ENCODE measurements around the gene HLA-DPB1.

HLA-DPB1 gene

DNA sequence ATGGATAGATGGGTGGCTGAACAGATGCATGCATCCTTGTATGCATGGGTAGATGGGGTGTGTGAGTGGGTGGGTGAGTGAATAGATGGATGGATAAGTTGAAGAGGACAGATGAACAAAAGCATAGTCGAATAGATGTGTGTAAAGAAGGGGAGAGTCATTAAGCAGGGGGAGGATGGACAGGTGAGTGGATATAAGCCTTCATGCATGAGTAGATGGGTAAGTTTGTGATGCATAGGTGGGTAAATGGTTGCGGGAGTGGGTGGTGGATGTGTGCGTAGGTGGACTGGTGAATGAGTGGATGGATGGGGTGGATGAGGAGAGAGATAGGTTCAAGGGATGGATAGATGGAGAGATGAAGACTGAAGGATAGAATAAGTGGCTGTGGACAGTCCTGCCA lies 29.6 kb downstream of the HLA-DPB1 start:
- DNase-seq = no peak

DNA sequence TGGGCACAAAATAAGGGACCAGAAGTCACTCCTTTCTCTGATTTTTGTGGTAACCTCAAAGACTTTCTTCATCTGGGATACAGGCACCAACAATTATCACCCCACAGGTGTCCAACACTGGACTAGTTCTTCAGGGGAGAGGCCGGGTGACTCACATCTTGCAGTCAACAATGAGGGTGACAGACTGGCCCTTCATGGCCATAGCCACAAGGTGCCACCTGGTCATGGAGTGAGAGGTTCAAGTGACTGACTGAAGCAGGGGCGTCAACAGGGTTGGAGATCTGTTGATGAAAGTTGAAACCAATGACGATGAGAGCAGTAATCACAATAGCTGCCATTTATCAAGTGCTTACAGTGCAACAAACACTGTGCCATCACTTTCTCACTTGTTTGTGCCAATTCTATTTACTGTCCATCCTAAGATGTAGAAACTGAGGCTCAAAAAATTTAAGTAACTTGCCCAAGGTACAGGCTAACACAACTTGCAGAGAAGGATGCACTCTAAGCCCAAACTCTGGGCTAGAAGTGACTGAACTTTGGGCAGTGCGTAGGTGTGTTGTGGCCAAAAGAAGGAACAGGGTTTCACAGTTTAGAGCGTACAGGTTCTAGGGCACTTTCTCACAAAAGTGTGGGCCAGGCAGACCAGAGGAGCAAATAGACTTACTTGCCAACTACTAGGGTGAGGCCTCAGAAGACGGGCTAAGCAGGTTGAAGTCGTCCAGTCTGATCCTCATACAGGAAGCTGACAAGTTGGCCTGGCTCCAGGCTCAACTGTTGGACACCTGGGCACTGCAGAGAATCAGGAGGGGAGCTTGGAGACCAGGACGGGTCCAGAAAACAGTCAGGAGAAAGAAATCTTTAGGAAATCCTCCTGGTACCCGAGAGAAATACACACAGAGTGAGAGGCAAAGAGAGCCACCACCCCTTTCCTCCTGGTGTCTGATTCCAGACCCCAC lies 30.4 kb downstream of the HLA-DPB1 start:
- no peak for DNase-seq

DNA sequence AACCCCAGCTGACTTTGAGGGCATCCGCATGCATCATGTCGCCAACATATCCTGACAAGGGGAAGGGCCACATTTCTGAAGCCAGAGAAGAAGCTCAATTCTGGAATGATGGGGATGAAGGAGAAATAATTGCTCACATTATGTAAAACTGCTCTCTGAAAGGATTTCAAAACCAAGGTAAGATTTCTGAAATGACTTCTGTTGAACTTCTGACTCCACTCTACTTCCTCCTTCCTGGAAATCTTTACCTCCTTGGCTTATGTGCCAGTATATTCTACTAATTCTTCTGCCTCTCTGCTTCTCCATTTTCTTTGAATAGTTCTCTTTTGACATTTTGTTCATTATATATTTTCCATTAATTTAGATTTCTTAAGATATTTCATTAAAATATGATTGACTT lies 31.9 kb downstream of the HLA-DPB1 start:
- DNase-seq = no peak

DNA sequence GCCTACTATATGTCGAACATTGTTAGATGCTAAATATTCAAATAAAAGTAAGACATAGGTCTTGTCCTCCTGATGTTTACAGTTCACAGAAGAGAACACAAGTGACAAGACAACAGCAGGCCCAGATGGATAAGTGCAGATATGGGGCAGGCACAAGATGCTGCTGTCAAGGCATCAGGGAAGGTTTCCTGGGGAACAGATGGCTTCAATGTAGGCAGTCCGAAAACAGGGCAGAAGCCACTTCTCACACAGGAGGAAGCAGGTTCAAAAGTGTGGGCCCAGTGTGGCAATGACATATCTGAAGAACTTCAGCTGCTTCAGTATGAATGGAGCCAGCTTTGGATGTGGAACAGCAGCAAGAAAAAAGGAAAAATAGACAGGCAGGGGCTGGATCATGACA lies 32.5 kb downstream of the HLA-DPB1 start:
- DNase-seq = no peak

DNA sequence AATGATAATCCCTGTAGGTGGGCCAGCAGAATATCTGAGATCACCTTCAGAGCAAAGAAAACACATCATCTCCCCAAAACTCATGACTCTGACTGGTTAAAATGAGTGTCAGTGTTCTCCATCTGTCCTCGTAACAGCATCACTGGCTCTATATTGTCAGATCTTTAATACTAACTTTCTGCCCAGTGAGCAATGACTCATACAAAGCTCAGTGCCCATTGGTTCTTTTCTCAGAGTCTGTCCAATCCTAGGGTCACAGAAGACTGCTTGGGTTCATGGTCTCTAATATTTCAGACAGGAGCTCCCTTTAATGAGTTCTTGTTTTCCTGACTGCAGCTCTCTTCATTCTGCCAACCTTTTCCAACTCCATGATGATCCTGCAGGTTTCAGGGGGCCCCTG lies 36.4 kb downstream of the HLA-DPB1 start:
- peak; percentile 43 for DNase-seq

DNA sequence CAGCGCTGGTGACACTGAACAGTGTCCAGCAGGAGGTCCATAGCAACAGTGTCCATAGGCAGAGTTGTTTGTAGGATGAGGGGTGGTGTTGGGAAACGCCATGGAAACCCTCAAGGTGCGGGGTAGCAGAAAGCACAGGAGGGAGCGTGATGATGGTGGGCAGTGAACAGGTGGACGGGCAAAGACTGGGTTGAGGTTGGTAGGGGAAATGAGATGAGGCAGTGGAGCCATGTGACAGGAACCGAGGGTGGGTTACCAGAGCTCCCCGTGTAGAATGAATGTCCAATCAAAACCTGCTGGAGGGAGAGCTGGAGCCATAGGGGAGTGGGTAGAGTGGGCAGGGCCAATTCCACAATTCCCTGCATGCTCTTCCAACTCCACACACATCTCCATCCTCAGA lies 38.0 kb downstream of the HLA-DPB1 start:
- DNase-seq = no peak

DNA sequence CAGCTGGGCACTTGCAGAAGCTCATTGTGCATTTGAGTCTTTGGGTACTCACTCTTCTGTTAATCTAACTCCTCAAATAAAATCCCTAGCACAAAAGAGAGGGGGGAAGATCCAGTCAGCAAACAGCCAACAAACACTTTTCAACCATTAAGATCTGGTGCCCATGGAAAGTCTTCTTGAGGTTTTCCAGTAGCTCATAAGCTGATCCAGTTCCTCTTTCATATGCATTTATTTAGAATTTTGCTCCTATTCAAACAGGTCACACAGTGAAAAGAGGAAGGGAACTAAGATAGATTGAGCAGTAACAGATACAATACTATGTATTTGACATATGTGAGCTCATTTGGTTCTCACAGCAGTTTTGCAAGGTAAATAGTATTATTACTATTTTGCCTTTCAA lies 38.6 kb downstream of the HLA-DPB1 start:
- DNase-seq = no peak

DNA sequence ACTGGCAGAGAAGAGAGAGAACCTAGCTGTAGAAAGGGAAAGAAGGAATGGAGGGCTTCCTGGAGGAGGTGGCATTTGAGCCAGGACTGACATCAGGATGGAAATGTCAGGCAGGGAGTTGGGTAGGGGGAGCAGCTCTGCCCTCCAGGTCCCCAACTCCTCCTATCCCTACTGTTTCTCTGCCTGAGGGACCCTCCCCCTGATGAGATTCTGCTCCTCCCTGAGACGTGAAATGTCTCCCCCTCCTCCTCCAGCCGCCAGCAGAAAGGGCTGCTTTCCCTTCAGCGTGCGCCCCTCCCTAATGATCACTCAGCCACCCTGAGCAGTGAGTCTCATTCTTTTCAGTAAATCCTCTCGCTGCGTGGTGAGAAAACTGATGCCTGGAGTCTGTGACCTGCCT lies 40.6 kb downstream of the HLA-DPB1 start:
- peak; percentile 48 for DNase-seq

DNA sequence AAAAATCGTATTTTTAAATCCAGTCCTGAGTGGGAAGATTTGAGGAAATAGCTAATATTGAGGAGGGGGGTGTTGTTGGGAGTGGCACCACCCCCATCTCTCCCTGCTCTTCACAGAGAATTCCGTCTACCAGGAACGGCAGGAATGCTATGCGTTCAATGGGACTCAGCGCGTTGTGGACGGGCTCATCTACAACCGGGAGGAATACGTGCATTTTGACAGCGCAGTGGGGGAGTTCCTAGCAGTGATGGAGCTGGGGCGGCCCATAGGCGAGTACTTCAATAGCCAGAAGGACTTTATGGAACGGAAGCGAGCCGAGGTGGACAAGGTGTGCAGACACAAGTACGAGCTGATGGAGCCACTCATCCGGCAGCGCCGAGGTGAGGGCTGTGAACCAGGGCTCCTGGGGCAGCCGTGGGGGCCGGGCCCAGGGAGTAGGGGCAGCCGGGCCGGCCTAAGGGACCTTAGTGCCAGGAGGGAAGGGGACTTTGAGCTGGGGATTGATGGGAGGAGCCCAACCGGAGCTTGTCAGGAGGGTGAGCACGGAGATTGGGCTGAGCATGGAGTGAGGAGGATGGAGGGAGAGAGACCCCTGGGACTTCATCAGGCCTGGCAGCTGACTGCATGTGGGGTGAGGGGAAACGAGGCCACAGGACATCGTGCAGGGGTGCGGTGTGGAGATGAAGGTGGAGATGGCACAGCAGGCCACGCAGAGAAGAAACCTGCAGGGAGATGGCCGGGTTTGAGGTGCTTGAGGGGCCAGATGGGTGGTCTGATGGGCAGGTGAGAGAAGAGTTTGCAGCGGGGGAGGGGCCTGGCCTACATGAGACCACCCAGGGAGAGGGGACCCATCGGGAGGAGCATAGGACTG lies 41.3 kb downstream of the HLA-DPB1 start:
- DNase-seq = peak; percentile 57

DNA sequence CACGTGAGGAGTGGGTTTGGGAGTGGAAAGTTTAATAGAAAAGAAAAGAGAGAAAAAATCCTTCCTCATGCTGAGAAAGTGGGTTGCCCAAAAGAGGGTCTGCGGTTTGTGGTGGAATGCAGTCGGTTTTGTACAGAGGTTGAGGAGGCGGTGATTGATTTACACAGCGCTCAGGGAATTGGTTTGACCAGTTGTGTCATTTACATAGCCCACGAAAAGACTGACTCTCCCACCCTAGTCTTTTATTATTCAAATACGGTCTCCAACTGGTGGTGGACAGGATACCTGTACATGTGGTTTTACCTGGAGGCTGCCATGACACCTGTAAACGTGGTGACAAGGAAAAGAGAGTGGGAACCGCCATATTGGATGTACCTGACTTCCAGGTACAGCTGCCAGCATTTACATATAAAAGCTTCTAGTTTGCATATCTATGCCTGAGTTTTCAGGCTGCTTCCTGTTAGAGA lies 42.1 kb downstream of the HLA-DPB1 start:
- no peak for DNase-seq

DNA sequence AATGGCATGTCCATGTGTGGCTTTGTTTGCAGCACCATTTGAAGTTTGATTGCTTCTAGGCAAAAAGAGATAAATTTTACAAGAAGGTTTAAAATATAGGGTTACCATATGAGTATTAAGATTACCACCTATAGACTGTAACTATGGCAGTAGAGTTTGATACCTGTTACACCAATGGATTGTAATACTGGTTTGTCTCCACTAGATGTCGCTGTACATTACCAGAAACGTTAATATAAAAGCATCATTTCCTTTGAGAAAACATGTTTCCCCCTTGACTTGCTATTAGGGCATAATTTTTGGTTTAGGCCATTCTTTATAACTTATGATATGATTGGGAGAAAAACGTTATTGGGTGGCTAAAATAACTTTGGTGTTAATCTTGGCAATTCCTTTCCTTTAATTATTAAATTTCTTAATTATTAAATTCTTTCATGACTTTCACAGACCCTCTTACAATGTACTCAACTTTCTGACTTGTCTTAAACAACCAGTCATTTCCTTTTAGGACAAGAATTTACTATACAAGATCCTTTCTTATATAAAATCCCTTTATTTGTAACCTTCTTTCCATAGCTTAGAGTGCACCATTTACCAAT lies 42.8 kb downstream of the HLA-DPB1 start:
- DNase-seq = peak; percentile 28

DNA sequence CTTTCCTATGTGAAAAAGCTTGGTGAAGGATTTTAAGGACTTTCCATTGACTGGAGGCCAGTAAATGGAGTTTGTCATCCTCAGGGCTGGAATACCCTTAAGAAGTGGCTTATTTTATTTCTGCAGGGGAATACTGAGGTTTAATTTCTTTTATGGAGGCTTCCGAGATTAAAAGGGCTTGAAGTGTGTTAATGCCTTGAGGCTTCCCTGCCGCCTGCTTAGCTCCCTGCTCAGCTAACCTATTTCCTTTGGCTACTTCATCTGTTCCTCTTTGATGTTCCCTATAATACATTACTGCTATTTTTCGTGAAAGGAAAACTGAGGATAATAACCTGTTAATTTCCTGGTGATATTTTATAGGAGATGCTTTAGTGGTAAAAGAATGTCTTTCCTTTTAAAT lies 44.2 kb downstream of the HLA-DPB1 start:
- no peak for DNase-seq

DNA sequence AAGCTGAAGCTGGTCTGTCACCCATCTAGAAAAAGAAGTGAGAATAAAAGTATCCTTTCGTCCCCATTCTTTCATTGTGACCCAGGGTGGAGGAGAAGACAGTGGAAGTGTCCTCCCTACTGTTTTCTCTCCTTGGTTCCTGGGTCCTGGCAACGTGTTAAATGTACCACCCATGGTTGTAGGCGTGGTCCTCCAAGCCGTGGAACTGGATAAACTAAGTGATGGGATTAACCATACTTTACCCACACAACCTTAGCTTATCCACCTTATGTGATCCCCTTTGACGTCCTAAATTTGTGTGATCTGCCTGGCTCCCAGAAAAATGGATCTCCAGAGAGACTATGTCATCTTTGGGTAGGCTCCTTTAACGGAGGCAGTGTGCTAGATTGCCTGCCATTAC lies 47.4 kb downstream of the HLA-DPB1 start:
- DNase-seq = no peak

DNA sequence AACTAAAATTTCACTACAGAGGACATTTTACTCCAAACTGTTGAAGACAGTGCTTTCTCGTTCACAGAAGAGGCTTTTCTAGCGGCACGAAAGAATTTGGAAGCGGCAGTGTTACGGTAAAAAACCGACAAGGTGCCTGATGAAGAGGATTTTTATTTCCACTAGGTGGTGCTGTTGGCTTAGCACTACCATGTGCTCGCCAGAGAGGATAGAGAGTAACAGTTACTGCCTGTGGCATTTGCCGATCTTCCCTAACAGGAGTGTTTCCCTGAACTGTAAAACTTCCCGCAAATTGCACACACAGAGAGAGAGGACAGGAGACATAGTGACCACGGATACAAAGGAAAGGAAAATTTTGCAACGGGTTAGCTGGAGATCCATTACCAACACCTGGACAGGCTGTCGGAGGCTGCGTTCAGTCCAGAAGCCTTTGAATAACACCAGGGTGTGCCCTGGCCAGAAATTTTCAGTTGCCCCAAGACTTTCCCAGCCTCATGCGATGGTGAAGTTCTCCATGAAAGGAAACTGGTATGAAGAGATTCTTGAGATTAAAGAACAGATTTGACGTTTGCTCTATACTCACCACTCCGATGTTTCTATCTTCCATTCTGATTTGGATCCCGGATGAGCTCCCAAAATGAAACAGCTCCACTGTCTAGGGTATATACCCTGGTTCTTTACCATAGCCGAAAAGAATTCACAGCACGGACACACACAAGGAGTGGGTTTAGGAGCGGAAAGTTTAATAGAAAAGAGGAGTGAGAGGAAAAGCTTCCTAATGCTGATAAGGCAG lies 48.1 kb downstream of the HLA-DPB1 start:
- DNase-seq = peak; percentile 17

DNA sequence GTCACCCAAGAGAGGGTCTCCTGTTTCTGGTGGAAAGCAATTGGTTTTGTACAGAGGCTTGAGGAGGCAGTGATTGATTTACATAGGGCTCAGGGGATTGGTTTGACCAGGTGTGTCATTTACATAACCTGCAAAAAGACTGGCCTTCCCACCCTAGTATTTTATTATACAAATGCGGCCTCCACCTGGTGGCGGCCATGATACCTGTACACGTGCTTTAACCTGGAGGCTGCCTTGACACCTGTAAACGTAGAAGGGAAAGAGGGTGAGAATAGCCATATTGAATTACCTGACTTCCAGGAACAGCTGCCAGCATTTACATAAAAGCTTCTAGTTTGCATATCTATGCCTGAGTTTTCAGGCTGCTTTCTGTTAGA lies 48.7 kb downstream of the HLA-DPB1 start:
- no peak for DNase-seq

DNA sequence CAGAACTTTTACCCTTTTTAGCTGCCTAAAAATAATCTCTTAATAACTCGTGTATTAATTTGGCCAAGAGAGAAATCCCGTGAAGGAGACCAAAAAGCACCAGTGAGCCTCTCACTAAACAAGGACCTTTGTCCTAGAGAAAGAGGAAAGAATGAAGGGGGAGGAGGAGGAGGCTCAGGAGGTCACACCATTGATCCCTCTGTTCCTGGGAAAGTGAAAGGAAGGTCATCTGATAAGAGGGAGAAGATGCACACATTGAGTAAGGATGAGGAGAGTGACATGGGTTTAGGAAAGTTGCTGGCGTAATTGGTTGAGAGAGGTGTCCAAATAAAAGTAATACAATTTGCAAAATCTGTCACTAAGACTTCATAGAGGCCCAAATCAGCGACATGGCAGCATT lies 49.2 kb downstream of the HLA-DPB1 start:
- DNase-seq = no peak

DNA sequence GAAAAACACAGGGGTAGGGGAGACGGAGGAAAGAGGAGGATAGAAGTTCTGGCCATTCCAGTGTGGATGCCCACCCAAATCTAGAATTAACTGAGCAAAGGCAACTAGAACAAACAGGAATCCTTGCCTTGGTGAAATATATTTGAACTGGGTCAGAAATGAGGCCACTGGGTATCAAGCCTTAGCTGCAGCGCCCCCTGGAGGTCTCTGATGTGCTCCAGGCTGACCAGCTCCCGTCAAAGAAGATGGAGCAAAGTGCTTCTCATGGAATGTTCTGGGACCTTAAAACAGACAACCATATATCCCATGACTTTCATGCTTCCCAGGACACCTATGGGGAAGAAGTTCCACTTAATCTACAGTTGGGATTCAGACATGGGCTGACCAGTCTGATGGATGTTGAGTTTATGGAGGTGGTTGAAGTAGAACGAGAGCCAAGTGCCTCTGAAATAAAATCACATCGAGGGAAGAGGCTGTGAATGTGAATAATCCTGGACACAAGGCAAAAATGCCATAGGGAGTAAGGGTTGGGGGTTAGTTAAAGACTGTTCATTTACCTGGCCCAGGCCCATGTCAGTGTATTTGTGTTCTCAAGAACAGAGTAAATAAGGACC lies 50.4 kb downstream of the HLA-DPB1 start:
- peak; percentile 30 for DNase-seq

DNA sequence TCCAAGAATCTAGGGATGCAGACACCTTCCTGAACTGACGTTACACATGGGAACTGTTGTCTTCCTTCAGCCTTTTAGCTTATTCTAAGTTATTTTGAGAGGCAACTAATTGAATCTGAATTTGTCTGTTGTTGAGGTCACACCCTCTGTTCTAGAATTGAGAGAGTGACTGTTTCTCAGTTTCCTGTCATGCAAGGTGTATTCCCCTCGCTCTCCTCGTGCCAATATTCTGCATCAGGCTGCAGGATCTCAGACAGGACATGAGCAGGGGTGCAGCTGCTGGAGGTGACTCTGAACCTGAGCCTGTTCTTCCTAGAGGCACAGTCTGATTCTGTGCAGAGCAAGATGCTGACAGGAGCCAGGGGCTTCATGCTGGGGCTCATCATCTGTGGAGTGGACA lies 52.5 kb downstream of the HLA-DPB1 start:
- DNase-seq = no peak

DNA sequence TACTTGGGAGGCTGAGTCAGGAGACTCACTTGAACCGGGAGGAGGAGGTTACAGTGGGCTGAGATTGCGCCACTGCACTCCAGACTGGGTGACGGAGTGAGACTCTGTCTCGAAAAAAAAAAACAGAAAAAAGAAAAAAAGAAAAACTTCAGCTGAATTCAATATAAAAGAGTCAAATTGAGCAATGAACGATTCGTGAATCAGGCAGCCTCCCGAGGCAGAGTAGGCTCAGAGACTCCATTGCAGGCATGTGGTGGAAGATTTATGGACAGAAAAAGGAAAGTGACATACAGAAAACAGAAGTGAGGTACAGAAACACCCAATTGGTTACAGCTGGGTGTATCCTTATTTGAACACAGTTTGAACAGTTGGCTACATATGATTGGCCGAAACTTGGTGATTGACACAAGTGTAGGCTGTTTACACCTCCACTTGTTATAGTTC lies 56.3 kb downstream of the HLA-DPB1 start:
- no peak for DNase-seq

DNA sequence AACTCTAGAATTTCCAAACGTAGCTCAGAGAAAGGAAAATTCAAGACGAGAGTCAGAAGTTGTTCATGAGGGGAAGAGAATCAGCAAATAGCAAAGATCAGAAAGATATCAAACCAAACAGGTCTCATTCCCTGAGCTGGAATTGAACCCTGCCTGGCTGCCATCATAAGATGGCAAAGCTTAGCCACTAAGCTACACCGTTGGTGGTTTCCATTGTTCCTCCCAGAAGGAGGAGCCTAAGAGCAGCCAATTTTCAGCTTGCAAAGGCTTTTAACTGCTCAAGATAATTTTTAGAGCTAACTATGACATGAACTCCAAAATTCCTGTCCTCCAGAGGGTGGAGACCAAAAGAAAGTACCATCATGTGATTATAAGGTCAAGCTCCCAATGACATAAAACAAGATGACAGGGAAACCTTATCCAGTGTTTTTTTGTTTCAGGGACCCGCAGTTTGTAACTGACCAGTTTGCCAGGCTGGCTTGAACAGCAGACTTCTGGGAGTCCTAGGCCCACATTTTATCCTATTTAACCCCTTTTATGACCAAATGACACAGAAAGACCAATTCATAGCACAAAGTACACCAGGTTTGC lies 60.6 kb downstream of the HLA-DPB1 start:
- no peak for DNase-seq

Data from retina (tissue), 1 donor.